HuH-7.5 (cell line): Measurements from ENCODE around the gene ARID1B.

Experiments used
- DNase-seq: peaks from one replicate; pipeline ENCODE4 v3.0.0; 2011; ENCODE audit warnings: low spot score

The ARID1B gene

DNA sequence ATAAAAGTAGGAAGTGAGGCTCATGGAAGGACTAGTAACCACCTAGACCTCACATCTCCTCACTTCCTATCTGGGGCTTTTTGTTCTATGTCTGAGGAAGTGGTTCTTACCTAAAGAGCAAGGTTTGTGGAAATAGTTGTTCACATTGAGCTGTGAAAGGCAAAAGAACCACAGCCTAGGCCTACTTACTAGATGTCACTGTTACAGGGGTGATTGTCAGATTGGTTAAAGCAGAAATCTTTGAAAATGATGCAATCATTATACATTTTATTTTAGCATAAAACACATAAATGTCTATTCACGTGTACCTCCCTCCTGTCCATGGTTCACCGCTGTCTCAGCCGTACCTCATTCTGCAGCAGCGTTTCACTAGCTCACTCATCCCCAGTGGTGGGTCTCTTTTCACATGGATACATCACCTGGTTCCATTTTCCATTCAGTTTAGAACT lies 277.4 kb downstream of the ARID1B start:
- DNase-seq = no peak

DNA sequence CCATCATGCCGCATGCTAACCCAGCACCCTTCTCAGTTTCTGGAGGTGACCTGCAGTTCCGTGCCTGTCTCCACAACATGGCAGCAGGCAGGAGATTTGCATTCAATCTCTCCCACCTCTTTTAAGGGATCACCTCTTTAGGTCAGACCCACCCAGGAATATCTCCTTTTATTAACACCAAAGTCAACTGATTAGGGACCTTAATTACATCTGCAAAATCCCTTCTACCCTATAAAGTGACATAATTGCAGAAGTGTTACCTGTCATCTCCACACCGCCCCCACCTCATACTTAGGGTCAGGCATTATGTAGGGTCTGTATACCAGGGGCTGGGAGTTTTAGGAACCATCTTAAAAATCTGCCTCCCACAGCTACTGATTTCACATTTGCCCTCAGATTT lies 278.7 kb downstream of the ARID1B start:
- DNase-seq = no peak

DNA sequence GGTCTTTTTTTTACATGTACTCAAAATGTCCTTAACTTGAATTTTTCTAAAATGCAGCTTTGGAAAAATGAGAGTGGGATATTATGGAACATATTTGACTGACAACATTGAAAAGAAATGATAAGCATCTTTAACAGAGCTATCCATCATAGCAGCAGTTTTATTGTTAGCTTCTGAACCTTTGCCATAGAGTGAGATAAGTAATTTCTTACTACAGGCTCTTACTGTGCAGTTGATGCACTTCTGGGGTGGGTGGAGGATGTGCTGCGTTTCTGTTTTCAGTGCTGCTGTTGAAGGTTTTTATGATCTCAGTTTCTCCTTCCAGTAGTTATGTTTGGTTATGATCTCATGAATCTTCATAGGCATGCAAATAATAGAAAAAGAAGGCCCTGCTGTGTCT lies 279.1 kb downstream of the ARID1B start:
- DNase-seq = no peak

DNA sequence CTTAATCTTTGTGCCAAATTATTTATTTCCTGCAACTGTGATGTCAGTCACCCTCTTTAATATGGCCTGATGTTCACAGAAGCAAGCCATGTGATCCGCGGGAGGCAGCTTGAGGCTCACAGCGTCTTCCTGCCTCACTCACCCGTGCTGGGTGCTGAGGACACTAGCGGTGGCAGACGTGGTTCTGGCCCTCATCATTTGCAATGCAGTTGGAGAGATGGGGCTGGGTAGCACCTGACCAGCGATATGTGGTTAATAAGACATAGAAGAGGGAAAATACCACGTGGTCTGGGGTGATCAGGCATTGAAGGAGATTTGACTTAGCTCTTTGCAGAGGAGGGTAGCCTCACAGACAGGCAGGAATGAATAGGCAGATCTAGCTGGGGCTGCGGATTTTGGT lies 281.4 kb downstream of the ARID1B start:
- DNase-seq = no peak

DNA sequence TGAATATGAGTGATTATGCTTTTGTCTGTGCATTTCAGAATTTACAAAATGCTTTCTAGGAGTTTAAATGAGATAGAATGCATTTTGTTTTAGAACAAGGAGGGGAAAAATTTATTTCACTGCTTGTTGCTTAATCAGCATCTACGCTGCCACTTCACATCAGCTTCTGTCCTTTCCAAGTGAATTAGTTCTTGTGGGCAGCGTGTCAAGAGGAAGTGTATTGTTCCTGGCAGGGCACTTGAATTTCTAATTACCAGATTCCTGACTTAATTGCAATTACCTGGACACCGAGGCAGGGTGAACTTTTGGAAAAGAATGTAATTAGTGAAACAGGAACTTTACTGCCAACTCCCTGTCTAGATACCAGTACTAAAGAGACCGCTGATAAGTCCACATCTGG lies 282.6 kb downstream of the ARID1B start:
- no peak for DNase-seq

DNA sequence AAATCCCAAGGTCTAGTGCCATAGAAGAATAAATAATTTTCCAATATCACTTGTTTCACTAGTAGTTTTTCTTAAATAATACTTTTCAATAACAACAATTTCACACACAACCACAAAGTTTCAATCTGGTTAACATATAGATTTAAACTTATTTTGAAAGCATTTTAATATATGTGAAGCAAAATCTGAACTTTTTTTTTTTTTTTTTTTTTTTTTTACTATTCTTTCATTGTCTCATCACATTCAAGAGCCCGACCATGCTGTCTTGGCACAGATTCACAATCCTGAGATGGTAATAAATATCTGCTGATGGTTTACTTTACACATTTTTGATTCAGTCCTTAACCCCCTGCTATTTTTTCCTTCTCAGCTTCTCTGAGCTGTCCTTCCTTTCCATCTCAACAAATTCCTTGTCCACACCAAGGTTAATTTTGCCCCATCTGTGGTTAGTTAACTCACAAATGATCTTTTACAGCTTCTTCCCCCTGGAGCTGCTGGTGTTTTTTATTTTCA lies 283.3 kb downstream of the ARID1B start:
- DNase-seq = no peak

DNA sequence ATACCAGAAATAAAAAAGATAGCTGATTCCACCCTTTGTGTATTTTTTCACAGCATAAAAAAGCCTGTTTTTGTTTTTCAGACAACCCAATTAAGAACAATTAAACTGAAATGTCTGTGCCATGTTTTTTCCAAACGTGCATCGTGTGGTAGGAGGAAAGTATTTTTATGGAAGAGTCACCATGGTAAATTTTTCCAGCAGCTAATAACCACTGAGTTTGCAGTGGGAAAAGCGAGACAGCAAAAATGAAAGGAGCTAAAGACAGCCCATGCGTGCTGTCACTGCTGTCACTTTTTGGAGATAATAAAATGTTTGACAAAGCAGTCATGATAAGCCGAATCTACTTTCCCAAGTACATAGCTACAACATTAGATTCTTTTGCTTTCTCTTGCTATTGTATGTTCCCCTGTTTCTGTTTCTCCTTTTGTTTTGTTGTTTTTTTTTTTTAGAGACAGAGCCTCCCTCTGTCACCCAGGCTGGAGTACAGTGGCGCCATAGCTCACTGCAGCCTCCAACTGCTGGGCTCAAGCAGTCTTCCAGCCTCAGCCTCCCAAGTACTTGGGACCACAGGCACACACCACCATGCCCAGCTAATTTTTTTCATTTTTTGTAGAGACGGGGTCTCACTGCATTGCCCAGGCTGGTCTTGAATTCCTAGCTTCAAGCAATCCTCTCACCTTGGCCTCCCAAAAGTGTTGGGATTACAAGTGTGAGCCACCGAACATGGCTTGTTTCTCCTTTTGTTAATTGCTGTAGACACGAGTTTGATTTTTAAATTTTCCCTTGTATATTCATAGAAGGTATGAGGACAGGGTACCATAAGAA lies 284.8 kb downstream of the ARID1B start:
- no peak for DNase-seq

DNA sequence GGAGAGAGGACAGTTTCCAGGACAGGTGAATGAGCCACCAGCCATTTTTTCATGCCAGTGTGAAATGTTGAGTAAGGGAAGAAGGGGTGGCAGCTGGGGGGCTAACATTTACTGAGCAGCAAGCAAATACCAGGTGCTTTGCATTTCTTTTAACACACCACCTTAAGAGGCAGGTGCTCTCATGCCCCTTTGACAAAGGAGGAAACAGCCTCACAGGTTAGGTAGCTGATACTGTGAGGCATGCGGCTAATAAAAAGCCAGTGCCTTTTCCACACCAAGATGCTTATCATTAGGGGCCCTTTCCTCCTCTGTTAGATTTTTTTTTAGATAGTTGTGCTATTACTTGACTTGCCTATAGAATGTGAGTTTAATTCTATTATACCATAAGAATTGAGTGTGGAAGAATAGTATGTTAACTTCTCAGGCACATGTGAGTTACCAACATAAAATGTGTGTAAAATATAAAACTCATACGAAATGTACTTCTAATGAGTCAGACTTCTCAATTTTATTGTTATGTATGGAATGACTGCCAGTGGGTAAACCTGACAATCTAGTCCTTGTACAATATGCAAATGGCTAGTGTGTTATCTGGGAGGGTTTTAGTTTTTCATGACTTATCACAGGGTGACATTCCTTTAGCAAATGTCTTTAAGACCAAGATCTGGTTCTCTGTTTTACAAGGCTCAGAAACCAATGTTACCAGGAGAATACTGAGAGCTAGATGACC lies 286.2 kb downstream of the ARID1B start:
- DNase-seq = no peak

DNA sequence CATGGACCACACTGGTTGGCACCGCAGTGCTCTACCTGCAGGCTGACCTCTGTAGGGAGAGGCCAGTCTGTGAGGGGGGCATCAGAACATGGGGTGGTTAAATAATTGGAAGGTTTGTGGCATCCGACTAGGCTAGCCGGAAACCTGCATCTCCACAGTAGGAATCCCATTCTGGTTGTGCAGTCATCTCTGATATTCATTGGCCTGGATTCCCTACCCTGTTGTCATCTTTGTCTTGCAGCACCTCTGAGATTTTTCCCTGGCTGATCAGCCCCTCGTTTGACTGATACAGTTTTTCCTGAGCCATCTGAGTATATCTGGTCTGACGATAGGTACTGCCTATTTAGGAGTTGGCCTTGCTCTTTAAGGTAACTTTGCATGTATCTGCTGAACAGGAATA lies 286.7 kb downstream of the ARID1B start:
- no peak for DNase-seq

DNA sequence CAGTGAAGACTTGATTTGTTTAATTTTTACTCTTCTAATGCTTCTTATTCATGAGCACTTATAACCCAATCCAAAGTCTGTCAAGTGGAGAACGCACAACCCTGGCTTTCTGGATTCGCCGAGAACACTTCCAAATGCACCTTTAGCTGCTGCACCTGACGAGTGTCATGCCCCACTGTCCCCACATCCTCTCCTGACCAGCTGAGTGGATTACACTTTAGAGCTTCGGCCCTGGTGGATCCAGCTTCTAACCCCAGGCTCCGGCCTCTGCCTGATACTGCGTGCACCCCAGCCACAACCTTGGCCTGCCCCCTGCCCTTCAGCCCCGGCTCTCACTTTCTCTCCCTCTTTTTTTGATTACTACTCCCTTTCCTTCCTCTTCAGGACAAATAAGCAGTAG lies 287.3 kb downstream of the ARID1B start:
- no peak for DNase-seq

DNA sequence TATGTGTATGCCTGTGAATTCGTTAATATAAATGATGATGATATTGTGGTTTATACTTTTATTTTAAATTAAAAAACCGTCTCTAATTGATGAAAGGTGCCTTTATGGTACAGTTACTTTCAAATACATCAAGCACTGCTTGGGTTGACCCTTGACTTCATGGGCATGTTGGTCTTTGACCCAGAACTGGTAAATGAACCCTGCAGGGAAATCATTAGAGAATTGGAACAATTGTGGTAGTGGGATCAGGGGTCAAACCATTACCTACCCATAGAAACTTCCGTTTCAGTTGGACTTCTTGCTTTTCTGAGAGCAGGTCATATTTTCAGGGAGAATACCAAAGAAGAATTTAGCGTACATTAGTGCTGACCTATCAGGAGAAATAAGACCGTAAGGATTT lies 288.2 kb downstream of the ARID1B start:
- DNase-seq = no peak

DNA sequence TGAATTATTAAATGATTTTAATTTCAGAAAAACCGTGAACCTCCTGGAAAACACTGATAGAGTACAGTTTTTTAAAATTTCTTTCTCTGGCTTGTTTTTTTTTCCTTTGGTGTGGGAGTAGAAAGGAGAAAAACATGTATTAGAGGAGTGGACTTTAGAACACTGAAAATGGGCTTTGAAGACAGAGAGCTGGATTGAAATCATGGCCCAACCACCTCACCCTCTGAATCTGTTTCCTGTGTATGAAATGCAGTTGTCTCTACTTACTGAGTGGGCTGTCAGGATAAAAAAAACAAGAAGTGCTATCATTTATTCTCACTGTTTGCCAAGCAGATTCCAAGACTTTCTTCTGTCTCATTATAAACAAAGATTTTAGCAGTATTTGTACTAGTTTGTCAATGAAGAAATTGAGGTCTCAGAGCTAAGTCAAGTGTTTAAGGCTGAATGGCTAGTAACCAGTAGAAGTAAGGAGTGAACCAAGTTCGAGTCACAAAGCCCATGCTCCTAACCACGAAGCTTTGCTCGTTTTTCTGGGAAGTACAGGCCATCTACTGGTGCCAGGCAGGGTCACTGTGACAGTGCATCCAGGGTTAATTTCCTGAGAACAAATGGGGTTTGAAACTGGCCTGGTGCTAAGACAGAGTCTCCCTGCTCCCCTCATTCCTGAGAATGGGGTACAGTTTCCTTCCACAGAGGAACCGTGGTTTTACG lies 289.8 kb downstream of the ARID1B start:
- DNase-seq = no peak

DNA sequence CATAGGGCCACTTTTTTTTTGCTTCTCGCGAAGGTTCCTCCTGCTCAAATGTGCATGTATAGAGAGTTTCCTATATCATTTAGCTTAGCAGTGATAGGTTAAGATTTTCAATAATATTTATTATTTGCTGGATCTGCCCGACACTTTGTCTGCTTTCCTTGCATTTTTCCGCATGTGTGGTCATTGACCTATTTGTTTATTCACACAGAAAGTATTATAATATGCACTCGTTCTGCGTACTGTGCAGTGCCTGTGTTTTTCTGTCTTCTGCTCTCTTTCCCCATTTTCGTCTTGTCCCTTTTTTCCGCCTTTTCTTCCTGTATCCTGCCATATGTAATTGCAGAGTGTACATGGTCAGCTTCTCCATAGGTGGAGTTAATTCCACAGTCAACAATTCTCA lies 290.3 kb downstream of the ARID1B start:
- DNase-seq = no peak

DNA sequence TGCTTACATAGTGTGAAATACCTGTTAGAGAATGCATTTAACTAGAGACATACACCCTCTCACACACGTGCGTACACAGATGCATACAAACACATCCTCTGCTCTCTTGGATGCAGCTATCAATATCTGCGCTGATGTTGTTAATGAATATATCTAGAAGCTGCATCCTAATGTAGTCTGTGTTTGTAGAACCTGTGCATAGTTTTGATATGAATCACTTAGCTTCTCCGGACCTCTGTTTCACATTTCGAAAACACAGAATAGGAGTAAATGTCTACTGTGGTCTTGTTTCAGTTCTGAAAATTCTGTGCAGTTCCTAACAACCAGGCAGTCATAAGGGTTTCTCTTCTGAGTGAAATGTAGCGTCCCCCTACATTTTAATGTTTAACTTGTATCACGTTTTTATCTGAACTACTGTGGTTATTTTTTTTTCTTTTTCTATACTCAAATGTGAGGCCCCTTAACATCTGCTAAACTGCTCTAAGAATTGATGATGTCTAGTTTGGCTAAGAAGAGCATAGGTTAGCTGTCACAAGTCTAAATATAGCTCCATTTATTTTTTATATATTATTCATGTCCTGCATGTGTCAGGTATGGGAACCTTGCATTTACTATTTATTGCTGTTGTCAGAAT lies 291.6 kb downstream of the ARID1B start:
- no peak for DNase-seq

DNA sequence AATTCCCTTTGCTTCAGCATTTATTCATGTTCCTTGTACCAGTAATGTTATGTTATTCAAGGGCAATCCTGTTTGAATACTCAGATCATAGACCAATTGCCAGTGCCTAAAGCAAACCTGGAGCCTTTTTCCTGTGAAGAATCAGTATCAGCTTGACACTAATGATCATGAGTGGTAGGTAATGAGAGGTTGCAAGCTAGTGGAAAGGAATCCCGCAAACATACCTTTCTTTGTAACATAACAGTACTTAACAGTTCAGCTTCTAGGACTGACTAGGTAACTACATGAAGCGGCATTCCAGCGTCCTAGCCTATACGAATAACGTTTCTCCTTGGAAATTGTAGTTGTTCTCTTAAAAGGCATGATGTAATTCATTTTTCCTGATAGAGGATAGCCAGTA lies 292.4 kb downstream of the ARID1B start:
- DNase-seq = no peak

DNA sequence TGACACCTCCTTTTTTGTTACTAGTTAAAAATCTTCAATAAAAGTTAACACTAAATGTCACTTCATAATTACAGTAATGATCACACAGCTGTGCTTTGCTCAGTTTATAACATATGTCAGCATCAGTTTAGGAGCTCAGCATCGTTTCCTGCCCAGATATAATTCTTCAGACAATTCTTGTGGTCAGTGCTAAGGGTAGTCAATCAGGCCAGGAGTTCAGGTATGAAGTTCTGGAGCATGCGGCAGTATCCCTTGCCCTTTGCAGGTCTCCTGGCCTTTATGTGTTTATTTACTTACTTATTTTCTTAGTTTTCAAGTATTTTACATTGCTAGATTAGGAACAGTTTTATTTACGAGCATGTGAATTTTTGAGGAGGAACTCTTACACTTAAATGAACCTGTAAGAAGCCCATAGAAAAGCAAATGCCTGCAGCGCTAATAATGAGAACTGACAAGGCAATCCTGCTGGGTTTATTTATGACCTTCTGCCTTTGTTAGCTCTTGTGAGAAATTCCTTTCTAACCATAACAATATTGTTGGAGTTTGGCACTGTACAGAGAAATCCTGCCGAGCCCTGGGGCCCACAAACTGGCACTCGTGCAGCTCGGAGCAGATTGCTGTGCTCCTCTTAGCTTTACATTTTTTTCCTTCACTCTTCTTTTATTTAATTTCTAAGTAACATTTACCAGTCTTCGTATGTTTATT lies 293.4 kb downstream of the ARID1B start:
- DNase-seq = no peak

DNA sequence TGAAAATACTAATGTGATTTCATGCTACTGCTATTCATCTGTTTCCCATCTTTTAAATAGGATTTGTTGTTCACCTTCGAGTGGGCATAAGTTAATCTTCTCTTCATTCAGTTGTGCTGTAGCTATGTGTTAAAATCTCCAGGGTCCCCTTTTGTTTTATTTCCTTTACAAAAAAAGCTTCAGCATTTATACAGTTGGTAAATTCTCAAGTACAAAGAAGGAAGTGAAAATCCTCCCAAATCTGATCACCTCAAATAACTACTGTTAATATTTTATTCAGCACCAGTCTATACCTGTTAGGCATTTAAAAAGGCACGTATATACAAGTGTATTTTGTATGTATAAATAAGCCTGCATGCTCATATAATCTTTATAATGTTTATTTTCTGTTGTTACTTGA lies 294.9 kb downstream of the ARID1B start:
- DNase-seq = no peak

DNA sequence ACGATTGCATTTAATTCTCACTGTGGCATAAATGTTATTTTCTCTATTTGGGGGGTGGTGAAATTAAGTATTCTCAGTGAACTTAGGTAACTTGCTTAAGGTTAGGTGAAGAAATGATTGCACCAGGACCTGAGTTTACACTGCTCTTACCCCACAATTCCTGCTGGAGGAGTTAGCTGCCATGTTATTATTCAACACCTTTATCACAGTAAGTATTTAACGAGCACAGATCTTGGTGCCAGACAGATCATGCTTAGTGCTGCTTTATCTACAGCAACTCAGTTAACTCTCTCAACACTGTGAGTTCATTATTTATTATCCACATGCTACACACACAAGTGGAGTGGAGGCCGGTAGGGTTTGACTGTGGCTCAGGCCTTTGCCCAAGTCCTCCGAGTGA lies 296.4 kb downstream of the ARID1B start:
- no peak for DNase-seq

DNA sequence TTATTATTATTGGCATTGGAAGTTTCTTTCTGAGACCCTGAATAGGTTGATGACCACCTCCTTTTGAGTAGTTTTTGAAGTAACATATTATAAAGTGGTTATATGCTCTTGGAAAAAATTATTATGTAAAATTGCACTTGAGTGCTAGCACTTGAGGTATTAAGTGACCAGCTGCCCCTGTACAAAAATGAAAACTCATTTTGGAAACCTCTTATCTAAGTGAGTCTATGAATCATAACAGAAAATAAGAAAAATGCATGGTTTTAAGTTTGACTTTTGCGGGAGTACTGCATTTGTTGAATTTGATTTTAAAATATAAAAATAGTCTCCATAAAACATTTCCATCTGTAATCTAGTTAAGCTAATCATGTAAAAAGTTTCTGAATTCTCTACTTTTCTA lies 297.8 kb downstream of the ARID1B start:
- DNase-seq = no peak

DNA sequence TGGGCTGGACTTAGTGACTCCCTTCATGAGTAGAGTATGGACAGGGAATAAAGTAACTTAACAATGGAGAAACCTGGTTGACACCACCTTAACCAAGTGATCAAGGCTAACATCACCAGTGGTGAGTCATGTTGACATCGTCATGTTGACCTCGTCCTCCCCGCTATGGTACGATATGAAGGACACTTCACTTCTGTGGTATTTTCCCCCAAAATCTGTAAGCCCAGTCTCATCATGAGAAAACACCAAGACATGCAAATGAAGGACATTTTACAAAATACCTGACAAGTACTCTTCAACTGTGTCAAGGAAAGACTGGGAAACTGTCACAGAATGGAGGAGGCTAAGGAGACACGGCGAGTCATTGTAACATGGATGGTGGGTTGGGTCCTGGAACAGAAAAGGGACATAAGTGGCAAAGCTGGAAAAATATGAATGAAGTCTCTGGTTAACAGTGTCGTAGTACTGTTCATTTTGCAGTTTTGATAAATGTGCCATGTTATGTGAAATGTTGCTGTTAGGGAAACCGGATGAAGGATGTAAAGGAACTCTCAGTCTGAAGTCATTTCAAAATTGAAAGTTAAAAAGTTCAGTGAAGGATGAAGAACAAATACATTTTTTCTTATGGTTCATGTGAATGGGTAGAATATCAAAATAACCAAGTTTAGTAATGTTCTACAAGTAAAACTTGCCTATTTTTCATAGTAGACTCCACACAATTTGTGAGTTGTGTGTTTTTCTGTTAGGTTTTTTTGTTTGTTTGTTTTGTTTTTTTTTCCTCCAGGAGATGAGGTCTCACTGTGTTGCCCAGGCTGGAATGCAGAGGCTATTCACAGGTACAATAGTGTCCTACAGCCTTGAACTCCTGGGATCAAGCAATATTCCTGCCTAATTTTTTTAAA lies 298.6 kb downstream of the ARID1B start:
- no peak for DNase-seq

DNA sequence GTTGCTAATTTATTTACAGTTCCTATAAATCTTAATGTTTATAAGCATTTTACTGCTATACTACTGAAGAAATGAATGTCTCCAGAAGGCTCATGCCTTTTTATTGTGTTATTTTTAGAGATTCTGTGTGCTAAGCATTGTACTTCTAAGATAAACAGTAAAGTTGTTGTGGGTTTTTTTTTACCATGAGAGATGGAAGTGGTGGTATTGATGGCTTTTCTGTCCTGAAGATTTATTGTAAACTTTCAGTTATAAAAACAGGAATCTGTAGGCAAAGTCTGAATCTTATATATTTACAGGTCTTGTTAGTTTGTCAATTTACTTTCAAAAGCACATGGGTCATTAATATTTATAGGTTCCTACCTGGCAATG lies 299.3 kb downstream of the ARID1B start:
- no peak for DNase-seq
